H1 (cell line): ENCODE data around the gene MACROD2. TPM values are rescaled to one million over a fixed set of nuclear protein-coding genes. Genes with fewer than 3 reads are reported as not detected.

Experiments used
- RXRA ChIP-seq: IDR thresholded peaks from 2 replicates; pipeline ENCODE4 v1.6.1; 2011; ENCODE audit warnings: low read depth, mild to moderate bottlenecking, low read length, moderate library complexity; ENCODE audit not compliant: insufficient read depth
- SIRT6 ChIP-seq: IDR thresholded peaks from one replicate; pipeline ENCODE4 v1.7.1; 2012; ENCODE audit warnings: low read length, inconsistent platforms
- SUZ12 ChIP-seq: fragments of 200-600 bp; sonication (generic); IDR thresholded peaks from 2 replicates; pipeline ENCODE4 v1.6.1; 2012; ENCODE audit warnings: mild to moderate bottlenecking, inconsistent platforms, low read length, moderate library complexity, mixed read lengths
- polyA plus RNA-seq, 7 experiments: library from polyadenylated mRNA; depleted of rRNA in 3 of 7; stranded (reverse) in 5 of 7; unstranded in 2 of 7; fragments of >200 nt in 5 of 7; fragments of 200-250 nt in 2 of 7; gene quantifications; 1 replicate in 5 of 7; 2 replicates in 1 of 7; 4 replicates in 1 of 7; pipeline versions ENCODE4 v1.2.1 to v1.2.3, GENCODE V29; 2011 to 2013; ENCODE audit warnings: missing spikeins in 2 of 7, mixed read lengths in 2 of 7
- total RNA-seq: library from RNA; stranded (reverse); fragmentation: NEBNext Ultra II Directional; extraction: Animal tissue kit (Norgen Biotek cat#: 25700); gene quantifications from 2 replicates; pipeline ENCODE4 v1.2.1, GENCODE V29; 2021
- TF ChIP-seq, protein P1 (sequence below): IDR thresholded peaks from 2 replicates; pipeline ENCODE4 v1.6.1; 2012; ENCODE audit warnings: low read length, inconsistent platforms

Gene MACROD2
- total and polyA plus RNA-seq, 2 of the 8 experiments (the other 6 are each of a cell fraction or from before 2014, with no cell fraction given): 0.70 to 3.9 TPM

GRCh38 chr20:16054985-16055384, 2059.7 kb downstream of the MACROD2 start (continued):
- TF ChIP-seq SUZ12: no peak
- TF ChIP-seq, protein P1, sequence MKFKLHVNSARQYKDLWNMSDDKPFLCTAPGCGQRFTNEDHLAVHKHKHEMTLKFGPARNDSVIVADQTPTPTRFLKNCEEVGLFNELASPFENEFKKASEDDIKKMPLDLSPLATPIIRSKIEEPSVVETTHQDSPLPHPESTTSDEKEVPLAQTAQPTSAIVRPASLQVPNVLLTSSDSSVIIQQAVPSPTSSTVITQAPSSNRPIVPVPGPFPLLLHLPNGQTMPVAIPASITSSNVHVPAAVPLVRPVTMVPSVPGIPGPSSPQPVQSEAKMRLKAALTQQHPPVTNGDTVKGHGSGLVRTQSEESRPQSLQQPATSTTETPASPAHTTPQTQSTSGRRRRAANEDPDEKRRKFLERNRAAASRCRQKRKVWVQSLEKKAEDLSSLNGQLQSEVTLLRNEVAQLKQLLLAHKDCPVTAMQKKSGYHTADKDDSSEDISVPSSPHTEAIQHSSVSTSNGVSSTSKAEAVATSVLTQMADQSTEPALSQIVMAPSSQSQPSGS: no peak
- TF ChIP-seq RXRA: no peak
- TF ChIP-seq SIRT6: no peak
